ENCODE measurements around the gene GPN1.
A peak's percentile ranks its signal among the peaks of the same experiment; 100 is the strongest.
"Not testable (repeated sequence)": the region's sequence is repeated elsewhere in the genome, so short reads cannot be mapped to it uniquely, and the experiment has no call there.

GPN1 gene

DNA sequence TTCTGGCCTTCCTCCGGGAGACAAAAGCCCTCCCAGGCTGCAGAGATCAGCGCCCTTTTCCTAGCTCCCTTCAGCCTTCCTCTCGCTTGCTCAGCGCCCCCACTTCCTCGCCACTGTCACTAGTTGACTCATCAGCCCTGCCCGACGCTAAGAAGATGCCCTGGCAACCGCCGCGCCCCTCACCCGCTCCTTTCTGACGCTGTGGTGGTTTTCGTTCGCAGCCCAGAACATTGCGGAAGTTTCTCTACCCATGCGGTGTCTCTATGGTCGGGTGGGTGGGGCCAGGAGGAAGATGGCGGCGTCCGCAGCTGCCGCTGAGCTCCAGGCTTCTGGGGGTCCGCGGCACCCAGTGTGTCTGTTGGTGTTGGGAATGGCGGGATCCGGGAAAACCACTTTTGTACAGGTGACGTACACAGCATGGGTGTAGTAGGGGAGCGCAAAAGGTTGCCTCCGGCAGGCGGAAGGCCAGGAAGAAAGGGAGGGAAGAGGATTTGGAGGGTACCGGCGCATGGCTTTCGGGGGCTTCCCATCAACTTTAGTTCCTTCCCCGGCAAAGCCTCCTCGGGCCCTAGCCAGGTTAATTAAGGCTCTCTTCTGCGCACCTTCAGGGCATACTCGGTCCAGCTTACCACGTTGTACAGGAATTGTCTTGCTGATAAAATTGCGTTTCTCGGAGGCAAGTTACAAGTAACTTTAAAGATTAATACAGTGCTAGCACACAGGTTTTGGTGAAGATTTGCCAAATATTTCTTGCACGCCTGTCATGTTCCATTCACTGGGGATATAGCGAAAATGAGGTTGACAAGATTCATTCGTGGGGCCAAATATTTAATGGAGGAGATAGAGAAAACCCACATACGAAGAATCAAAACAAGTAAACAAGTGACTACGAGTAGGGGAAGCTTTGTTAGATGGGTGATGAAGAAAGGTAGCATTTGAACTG lies at the start of gene GPN1, which contains the start of gene CCDC121:
Gene GPN1 (plus strand): TSS at position 284 of the 943 bp plus-strand sequence. CDS start 9 bp downstream, at position 293.
Gene CCDC121 (minus strand): TSS at position 246 of the 943 bp plus-strand sequence. CDS start 1,213 bp downstream, outside the sequence.
- peak; percentile 93 for DNase-seq

DNA sequence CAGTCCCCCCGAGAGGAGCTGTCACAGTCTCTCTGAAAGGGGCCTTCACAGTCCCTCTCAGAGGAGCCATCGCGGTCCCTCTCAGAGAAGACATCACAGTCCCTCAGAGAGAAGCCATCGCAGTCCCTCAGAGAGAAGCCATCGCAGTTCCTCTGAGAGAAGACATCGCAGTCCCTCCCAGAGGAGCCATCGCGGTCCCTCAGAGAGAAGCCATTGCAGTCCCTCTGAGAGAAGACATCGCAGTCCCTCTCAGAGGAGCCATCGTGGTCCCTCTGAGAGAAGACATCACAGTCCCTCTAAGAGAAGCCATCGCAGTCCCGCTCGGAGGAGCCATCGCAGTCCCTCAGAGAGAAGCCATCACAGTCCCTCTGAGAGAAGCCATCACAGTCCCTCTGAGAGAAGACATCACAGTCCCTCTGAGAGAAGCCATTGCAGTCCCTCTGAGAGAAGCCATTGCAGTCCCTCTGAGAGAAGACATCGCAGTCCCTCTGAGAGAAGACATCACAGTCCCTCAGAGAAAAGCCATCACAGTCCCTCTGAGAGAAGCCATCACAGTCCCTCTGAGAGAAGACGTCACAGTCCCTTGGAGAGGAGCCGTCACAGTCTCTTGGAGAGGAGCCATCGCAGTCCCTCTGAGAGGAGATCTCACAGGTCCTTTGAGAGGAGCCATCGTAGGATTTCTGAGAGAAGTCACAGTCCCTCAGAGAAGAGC lies 47.3 kb upstream of the GPN1 start:
- DNase-seq, result no peak

DNA sequence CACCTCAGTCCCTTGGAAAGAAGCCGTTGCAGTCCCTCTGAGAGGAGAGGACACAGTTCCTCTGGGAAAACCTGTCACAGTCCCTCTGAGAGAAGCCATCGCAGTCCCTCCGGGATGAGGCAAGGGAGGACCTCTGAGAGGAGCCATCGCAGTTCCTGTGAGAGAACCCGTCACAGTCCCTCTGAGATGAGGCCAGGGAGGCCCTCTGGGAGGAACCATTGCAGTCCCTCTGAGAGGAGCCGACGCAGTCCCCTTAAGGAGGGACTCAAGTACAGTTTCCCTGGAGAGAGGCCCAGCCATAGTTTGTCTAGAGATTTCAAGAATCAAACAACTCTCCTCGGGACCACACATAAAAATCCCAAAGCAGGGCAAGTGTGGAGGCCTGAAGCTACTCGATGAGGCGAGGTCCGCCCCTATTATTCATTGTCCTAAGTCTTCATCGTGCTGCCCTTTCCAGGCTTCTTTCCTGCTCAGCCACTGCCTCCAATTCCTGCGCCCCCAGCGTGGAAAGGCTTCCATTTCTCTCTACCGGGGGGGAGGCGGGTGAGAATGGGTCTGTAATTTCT lies 46.6 kb upstream of the GPN1 start:
- DNase-seq, result peak; percentile 14

DNA sequence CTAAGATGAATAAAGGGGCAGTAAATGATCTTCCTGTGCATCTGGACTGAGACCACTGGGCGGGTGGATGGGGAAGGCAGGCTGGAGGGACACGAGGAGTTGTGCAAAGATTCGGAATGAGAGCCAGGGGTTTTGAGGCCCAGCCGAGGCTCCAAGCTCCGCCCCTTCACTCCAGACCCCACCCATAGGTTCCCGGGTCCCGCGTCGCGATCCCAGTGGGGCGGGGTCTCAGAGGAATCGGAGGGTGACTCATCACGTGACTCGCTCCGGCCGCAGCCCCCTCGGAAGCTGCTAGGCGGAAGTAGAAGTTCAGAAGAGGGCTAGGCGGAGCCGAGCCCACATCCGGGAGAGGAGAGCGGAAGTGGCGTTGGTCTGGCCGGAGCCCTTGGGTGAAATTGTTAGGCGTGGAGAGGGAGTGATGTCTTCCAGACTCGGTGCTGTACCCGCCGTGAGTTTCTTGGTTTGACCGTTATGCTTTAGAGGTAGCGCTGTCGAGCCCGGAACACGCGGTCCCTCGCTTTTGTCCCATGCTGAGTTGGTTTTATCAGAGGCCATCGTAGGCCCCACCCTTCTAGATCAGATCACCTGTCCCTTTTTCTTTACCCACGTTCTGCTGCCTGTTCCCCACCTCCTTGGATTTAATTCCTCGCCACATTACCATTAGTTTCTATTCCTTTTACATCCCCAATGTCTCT lies 46.0 kb upstream of the GPN1 start, which contains the start of gene ZNF512:
Gene ZNF512 (plus strand): TSS at position 348 of the 695 bp plus-strand sequence. CDS start 71 bp downstream, at position 419.
- DNase-seq, result peak; percentile 94

DNA sequence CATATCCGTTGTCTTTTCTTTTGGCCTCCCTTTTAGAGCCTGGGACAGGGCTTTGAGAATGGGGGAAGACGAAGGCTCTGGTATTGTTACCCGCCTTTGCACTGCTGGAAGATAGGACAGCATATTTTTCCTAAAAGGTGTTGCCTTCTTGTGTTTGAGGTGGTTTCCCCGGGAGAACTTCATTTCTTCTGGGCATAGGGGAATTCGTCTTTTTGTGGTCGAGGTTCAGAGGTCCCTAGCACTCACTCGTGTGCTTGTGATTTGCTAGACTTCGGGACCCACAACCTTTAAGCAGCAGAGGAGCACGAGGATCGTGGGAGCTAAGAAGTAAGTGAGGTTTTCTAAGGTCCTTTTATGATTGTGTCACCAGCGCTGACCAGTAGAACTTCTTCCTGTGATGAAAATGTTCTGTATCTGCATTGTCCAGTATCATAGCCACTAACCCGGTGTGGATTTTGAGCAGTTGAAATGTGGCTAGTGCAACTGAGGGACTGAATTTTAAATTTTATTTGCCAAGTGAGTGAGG lies 45.4 kb upstream of the GPN1 start:
- DNase-seq, result no peak

DNA sequence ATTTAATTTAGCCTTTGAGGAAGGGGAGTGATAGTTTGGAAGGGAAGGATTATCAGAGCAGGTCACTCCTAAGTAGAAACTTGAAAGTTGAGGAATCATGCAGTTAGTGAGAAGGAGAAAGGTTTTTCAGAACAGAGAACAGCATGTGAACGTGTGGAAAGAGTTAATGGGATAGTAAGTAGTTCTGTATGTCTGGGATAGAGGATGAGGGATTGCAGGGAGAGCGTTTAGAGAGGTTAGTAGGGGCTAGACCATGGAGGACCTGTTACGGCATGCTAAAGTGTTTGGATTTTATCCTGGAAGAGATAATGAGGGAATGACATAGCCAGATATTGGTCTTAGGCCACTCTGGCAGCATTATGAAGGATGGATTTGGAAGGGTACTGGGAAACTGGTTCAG lies 44.3 kb upstream of the GPN1 start:
- DNase-seq, result no peak

DNA sequence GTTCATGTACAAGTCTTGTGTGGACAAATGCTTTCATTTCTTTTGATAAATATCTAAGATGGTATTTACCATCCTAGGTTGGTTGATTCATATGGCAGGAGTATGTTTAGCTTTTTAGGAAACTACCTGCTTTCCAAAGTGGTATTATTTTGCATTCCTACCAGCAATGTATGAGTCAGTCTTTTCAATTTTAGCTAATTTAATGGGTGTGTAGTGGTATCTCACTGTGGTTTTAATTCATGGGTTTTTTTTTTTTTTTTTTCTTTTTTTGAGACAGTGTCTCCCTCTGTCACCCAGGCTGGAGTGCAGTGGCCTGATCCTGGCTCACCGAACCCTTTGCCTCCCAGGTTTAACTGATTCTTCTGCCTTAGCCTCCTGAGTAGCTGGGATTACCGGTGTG lies 41.8 kb upstream of the GPN1 start:
- no peak for DNase-seq

DNA sequence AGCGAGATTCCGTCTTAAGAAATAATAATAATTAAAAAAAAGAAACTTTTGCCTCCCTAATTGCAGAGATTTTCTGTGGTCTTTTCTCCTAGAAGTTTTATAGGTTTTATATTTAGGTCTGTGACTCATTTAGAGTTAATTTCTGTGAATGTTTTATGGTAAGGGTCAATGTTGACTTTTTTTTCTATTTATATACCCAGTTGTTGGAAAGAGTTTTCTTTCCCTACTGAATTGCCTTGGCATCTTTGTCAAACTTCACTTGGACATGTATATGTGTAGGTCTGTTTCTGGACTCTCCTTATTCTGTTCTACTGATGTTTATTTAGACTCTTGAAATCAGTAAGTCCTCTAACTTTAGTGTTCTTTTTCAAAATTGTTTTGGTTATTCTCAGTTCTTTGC lies 40.5 kb upstream of the GPN1 start:
- DNase-seq, result no peak

DNA sequence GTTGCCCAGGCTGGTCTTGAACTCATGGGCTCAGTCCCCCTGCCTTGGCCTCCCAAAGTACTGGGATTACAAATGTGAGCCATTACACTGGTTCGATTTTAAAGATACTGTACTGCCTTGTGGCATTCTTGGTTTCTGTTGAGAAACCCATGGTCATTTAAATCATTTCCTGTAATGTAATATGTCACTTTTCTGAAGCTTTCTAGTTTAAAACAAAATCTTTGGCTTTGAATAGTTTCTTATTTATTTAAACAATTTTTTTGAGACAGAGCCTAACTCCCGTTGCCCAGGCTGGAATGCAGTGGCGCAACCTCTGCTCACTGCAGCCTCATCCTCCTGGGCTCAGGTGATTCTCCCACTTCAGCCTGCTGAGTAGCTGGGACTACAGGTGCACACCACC lies 37.1 kb upstream of the GPN1 start:
- no peak for DNase-seq

DNA sequence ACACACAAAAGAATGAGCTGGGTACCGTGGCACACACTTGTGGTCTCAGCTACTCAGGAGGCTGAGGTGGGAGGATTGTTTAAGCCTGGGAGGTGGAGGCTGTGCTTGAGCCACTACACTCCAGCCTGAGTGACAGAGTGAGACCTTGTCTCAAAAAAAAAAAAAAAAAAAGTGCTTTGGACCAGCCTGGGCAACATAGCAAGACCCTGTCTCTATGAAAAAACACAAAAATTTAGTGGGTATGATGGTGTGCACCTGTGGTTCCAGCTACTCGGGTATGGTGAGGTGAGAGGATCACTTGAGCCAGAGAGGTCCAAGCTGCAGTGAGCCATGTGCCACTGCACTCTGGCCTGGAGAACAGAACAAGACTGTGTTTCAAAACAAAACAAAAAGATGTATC lies 35.6 kb upstream of the GPN1 start:
- DNase-seq, result no peak

DNA sequence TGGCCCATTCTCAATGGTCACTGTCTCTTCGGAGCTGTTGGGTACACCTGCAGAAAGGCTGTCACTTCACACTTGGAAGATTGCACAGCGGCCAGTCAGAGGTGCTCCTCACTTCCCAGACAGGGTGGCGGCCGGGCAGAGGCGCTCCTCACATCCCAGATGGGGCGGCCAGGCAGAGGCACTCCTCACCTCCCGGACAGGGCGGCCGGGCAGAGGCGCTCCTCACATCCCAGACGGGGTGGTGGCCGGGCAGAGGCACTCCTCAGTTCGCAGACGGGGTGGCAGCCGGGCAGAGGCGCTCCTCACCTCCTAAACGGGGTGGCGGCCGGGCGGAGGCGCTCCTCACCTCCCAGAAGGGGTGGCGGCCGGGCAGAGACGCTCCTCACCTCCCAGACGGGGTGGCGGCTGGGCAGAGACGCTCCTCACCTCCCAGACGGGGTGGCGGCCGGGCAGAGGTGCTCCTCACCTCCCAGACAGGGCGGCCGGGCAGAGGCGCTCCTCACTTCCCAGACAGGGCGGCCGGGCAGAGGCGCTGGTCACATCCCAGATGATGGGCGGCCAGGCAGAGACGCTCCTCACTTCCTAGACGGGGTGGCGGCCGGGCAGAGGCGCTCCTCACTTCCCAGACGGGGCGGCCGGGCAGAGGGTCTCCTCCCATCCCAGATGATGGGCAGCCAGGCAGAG lies 34.7 kb upstream of the GPN1 start:
- DNase-seq, result not testable (repeated sequence)

DNA sequence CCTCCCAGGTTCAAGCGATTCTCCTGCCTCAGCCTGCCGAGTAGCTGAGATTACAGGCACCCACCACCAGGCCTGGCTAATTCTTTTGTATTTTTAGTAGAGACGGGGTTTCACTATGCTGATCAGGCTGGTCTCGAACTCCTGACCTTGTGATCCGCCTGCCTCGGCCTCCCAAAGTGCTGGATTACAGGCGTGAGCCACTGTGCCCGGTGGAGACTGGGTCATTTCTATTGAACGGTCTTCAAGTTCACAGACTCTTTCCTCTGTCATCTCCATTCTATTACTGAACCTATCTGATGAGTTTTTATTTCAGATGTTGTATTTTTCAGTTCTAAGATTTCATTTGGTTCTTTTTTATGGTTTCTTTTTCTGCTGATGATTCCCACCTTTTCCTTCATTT lies 33.4 kb upstream of the GPN1 start:
- not testable (repeated sequence) for DNase-seq

DNA sequence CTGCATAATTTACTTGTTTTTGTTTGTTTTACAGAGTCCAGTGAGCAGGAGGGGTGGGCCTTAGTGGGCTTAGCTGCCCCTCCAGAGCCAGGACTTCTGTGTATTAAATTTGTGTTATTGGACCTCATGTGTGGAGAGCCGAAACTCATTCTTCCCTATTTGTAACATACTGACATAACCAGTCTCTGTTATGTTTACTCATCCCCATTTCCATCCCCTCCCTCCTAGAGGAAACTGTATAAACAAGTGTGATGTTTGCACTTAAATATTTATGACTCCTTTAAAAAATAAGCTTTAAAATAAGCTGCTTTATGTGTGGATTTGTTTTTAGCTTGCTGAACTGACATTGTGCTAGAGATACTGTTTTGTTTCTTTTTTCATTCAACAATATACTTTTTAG lies 32.2 kb upstream of the GPN1 start:
- DNase-seq, result no peak

DNA sequence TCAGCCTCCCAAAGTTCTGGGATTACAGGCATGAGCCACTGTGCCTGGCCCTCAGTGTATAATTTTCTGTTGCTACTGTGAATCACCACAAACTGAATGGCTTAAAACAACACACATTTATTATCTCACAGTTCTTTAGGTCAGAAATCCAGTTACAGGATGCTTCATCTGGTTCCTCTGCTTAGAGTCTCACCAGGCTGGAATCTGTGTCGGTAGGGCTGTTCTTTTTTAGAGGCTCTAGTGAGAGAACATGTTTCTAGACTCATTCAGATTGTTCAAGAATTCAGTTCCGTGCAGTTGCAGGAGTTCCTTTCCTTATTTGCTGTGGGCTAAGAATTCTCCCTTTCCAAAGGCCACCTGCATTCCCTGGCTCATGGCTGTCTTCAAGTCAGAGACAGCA lies 22.2 kb upstream of the GPN1 start:
- DNase-seq, result no peak

DNA sequence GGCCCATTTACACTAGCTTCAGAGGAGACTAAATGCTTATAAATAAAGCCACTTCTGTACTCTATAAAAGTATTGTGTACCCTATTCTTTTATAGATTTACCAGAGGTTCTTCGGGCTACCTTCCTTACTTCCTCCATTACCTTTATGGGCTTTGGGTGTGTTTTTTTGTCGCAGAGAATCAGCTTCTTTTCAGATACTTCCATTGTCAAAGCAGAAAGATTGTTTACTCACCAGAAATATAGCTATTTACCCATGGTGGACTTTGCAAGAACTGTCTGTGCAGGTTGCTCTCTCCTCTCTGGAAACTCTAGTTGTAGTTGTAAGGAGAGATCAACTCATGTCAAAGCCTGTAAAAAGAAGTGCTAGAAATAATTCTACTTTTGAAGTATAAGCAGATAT lies 14.9 kb upstream of the GPN1 start:
- no peak for DNase-seq

DNA sequence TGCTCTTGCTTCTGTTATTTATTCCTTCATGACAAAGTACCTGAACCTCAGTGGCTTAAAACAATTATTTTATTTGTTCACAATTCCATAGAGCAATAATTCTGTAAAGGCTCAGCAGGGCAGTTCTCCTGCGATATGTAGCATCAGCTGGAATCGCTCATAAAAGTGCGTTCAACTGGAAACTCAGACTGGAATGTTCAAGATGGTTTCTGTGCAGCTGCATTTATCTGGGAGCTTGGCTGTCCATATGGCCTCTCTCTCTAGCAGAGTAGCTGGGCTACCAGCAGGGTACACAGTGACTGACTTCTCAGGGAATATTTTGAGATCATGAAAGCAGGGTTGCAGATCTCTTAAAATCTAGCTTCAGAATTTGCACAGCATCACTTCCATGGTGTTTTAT lies 13.5 kb upstream of the GPN1 start:
- peak; percentile 28 for DNase-seq

DNA sequence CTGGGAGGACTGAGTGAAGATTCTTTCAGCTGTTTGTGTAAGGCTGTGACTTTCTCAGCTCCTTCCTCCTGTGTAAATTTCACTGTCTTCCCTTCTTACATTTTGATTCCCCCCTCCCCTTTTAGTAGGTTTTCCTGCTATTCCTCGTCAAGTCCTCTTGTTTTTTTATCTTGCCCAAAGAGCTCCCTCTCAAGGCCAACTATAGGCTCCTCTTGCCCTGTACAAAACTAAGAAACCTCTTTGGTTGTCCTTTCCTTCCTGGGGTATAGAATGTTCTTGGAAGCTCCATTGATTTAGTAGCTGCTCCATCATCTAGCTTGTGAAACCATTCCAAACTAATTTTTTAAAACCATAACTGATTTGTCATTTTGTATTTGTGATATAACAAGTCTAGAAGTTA lies 7.3 kb upstream of the GPN1 start:
- DNase-seq, result no peak

DNA sequence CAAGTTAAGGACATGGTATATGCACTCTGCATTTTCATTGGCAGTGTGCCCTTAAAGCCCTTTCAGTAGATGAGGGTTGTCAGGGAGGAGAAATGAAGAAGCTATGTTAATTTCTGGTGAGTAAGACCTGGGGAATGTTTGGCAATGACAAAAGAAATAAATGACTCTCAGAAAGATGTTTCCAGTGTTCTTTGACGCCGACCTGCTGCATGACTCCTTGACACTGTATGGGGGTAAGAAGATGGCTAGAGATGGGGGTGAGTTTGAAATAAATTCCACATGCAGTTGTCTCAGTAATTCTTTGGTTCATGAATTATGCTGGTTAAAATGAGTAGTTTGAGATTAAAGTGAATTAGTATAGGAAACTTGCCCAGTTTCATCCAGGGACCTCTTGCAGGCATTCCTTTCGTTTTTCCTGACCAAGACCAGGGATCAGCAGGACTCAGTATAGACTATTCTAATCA lies 5.9 kb upstream of the GPN1 start:
- DNase-seq, result no peak

DNA sequence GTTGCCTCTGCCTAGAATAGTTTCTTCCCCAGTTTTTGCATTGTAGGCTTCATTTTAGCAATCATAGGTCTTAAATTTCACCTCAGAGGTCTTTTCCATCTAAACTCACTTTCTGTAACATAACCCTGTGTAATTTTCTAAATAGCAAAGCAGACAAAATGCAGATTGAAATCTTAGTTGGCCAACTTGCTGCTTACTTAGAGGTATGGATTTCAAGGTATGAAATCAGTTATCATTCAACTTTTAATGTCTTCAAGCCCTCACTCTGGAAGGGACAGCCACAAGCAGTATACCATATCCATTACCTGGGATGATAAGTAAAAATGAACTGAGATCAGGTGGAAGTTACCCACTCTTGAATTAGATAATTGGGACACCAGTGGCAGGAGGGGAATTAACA lies 3.9 kb upstream of the GPN1 start:
- no peak for DNase-seq

DNA sequence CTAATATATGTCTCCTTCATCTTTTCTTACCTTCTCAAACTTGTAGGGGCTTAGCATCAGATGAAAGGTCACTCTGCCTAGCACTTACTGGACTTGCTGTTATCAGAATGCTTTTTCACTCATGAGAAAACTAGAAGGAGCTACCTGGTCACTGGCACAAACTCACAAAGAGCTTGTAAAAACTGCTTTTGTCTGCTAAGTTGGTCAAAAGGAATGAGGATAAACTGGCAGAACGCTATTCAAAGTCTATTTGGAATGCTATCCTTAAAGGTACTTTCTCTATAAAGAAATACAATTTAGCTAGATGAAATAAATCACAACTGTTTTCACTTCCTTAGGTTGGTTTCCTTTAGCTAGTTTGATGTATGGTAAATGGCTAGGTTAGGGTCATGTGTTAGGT lies 2.5 kb upstream of the GPN1 start:
- DNase-seq, result not testable (repeated sequence)

DNA sequence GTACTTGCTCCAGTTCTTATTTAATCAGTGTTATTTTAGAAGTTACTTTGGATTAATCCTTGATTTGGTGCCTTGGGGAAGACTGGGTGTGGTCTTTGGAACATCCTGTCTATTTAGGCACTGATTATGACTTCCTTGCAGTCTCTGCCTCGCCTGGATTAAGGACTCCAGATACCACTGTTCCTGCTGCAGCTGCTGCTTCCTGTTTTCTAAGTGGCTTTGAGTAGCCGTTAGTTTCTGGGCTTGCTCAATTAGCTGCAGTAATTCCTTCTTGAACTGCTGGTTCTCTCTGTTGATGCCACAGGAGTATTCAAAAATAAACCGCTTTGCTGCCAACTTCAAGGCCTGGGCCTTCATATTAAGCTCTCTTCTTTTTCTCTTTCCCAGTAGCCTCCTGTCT lies 1.9 kb upstream of the GPN1 start:
- not testable (repeated sequence) for DNase-seq
